Renal cortical epithelial cell (primary cell): ENCODE measurements around the gene EOLA2. TPM values are rescaled to one million over a fixed set of nuclear protein-coding genes. Genes with fewer than 3 reads are reported as not detected.

ENCODE experiments used
- total RNA-seq: library from RNA; depleted of rRNA; stranded (reverse); fragments of >200 nt; gene quantifications from 2 replicates; pipeline ENCODE4 v1.2.3, GENCODE V29; 2014

Gene EOLA2
- total RNA-seq, 1 donor from 2014 or later: 14.4 TPM

Other genes with a start within 250 kb of the EOLA2 start
- gene MAGEA11, start 226.4 kb downstream of the EOLA2 start, total RNA-seq: not detected in 2 replicates
- 0.35 and 2.2 TPM in 2 replicates for gene HSFX1, start 164.4 kb downstream of the EOLA2 start, total RNA-seq
- gene MAGEA9, start 156.6 kb downstream of the EOLA2 start, total RNA-seq: not detected in 2 replicates
- not detected in 2 replicates for gene MAGEA8, start 57.3 kb downstream of the EOLA2 start, total RNA-seq
- not detected in 2 replicates for gene HSFX4, start 8.9 kb downstream of the EOLA2 start, total RNA-seq